K562 (cell line): ENCODE measurements around the gene PSD2. TPM values are rescaled to one million over a fixed set of nuclear protein-coding genes. Genes with fewer than 3 reads are reported as not detected.

Source experiments
- ATAC-seq: fragments of 200-7000 bp; cut with Tn5 transposase; 3 replicates; pipeline ENCODE4 v1.9.1; 2020; ENCODE audit warnings: moderate library complexity
- BruUV-seq: library from RNA; stranded (reverse); fragments of 400-500 nt; replicated peaks from 2 replicates; lab custom pipeline; 2021; lab: Mats Ljungman, UMichigan
- CTCF ChIA-PET: fragments of 300-600 bp; formaldehyde crosslinking; extraction: SDS; loops from one replicate; lab custom pipeline; 2021; ENCODE audit warnings: low intra/inter-chr PET ratio; lab: Yijun Ruan, JAX
- POLR2A ChIA-PET: fragments of 300-600, 350-650 bp; sonication (Branson Sonifier 250); formaldehyde crosslinking; extraction: SDS; loops from one replicate; lab custom pipeline; 2021; ENCODE audit warnings: antibody characterized with exemption, inconsistent platforms; lab: Yijun Ruan, JAX
- DNase-seq, 4 experiments: peaks; one replicate each; pipeline versions ENCODE4 v3.0.0 to v3.0.0-alpha.2; 2011 to 2018; ENCODE audit warnings: low spot score in 3 of 4, mixed read lengths in 3 of 4; ENCODE audit errors: extremely low read depth in 1 of 4
- FAIRE-seq: peaks from 2 replicates; lab custom pipeline; 2011; peaks lifted over from hg19 to GRCh38; lab: Jason Lieb, UNC
- H2AFZ ChIP-seq: 2 replicates; pipeline ENCODE4 v1.6.0; 2011; ENCODE audit warnings: low read depth, low read length, control low read depth, inconsistent platforms
- H3K27ac ChIP-seq: fragments of 200-600 bp; 3 replicates; pipeline ENCODE4 v1.8.0; 2011; ENCODE audit warnings: low read depth, mild to moderate bottlenecking, control low read depth, inconsistent platforms, low read length, moderate library complexity, mixed read lengths; ENCODE audit errors: extremely low read depth
- H3K27me3 ChIP-seq, 2 experiments: fragments of 300-600 bp in 1 of 2; 2 replicates in 1 of 2; 3 replicates in 1 of 2; pipeline versions ENCODE4 v1.6.0 to v1.8.0; 2011; ENCODE audit warnings: inconsistent platforms in 2 of 2, low read length in 2 of 2, mild to moderate bottlenecking in 1 of 2, mixed read lengths in 1 of 2, moderate library complexity in 1 of 2; ENCODE audit not compliant: control insufficient read depth in 2 of 2, insufficient read depth in 2 of 2
- H3K36me3 ChIP-seq: fragments of 300-600 bp; 3 replicates; pipeline ENCODE4 v1.8.0; 2011; ENCODE audit warnings: mild to moderate bottlenecking, low read length, inconsistent platforms; ENCODE audit not compliant: control insufficient read depth, insufficient read depth
- H3K4me1 ChIP-seq, 2 experiments: fragments of 200-600 bp in 1 of 2; replicated peaks in 1 of 2; 2 replicates in 1 of 2; 3 replicates in 1 of 2; pipeline versions ENCODE4 v1.5.1 to v1.8.0; 2011; ENCODE audit warnings: inconsistent platforms in 2 of 2, low read length in 2 of 2, mild to moderate bottlenecking in 1 of 2, mixed read lengths in 1 of 2, moderate library complexity in 1 of 2; ENCODE audit not compliant: control insufficient read depth in 2 of 2, insufficient read depth in 2 of 2
- H3K4me2 ChIP-seq: 2 replicates; pipeline ENCODE4 v1.6.1; 2011; ENCODE audit warnings: low read length, control low read depth, inconsistent platforms, mixed read lengths; ENCODE audit not compliant: insufficient read depth
- H3K4me3 ChIP-seq: fragments of 200-600 bp; sonication (generic), shearing (Covaris generic); 2 replicates; pipeline ENCODE4 v1.5.1; 2016; ENCODE audit warnings: control low read depth, inconsistent platforms
- H3K79me2 ChIP-seq: fragments of 200-600 bp; 3 replicates; pipeline ENCODE4 v1.8.0; 2011; ENCODE audit warnings: low read length, inconsistent platforms; ENCODE audit not compliant: control insufficient read depth, insufficient read depth
- H3K9ac ChIP-seq, 2 experiments: 2 replicates each; pipeline versions ENCODE4 v1.6.0 to v1.6.1; 2011; ENCODE audit warnings: low read depth in 2 of 2, low read length in 2 of 2, control low read depth in 1 of 2, inconsistent platforms in 1 of 2, mild to moderate bottlenecking in 1 of 2, mixed read lengths in 1 of 2; ENCODE audit not compliant: insufficient read depth in 1 of 2
- H3K9me1 ChIP-seq: one replicate; pipeline ENCODE4 v1.6.0; 2011; ENCODE audit warnings: inconsistent platforms, mild to moderate bottlenecking, low read length, moderate library complexity; ENCODE audit not compliant: control insufficient read depth, insufficient read depth
- H3K9me3 ChIP-seq: replicated peaks from 2 replicates; pipeline ENCODE4 v1.5.1; 2011; ENCODE audit warnings: low read depth, low read length, inconsistent platforms; ENCODE audit not compliant: control insufficient read depth, insufficient read depth
- H4K20me1 ChIP-seq: replicated peaks from 2 replicates; pipeline ENCODE4 v1.6.1; 2011; ENCODE audit warnings: low read length, inconsistent platforms, mixed read lengths; ENCODE audit not compliant: control insufficient read depth, insufficient read depth
- ARID3B ChIP-seq: fragments of 250-450 bp; sonication (Bioruptor Pico); IDR thresholded peaks from 2 replicates; pipeline ENCODE4 v1.4.0; 2020; ENCODE audit warnings: borderline replicate concordance
- CREBBP ChIP-seq: IDR thresholded peaks from one replicate; pipeline ENCODE4 v1.6.1; 2012; ENCODE audit warnings: low read depth, mild to moderate bottlenecking, control low read depth, inconsistent platforms, low read length
- ELF1 ChIP-seq: fragments of 200-800 bp; sonication (Bioruptor generic); IDR thresholded peaks from 2 replicates; pipeline ENCODE4 v1.6.1; 2016; ENCODE audit warnings: missing genetic modification characterization, missing compliant biosample characterization
- HMGN3 ChIP-seq: IDR thresholded peaks from 2 replicates; pipeline ENCODE4 v1.6.1; 2011; ENCODE audit warnings: borderline replicate concordance, low read depth, mild to moderate bottlenecking, mixed read lengths, low read length; ENCODE audit not compliant: insufficient read length; ENCODE audit errors: extremely low read depth
- NR2F6 ChIP-seq: fragments of 450-650 bp; formaldehyde crosslinking; IDR thresholded peaks from 2 replicates; pipeline ENCODE4 v1.4.0; 2020; ENCODE audit warnings: mild to moderate bottlenecking
- PATZ1 ChIP-seq: fragments of 250-450 bp; sonication (Bioruptor Pico); IDR thresholded peaks from 2 replicates; pipeline ENCODE4 v1.5.0; 2020; ENCODE audit warnings: mild to moderate bottlenecking, borderline replicate concordance
- PPARD ChIP-seq: fragments of 250-450 bp; sonication (Bioruptor Pico); IDR thresholded peaks from 2 replicates; pipeline ENCODE4 v1.8.0; 2022; ENCODE audit warnings: inconsistent platforms, mild to moderate bottlenecking, moderate library complexity
- RFX1 ChIP-seq: fragments of 450-650 bp; IDR thresholded peaks from 2 replicates; pipeline ENCODE4 v1.6.1; 2016; ENCODE audit warnings: mild to moderate bottlenecking, moderate library complexity
- RNF2 ChIP-seq: sonication (generic); IDR thresholded peaks from 2 replicates; pipeline ENCODE4 v1.6.1; 2016
- SRSF1 ChIP-seq: fragments of 200-400 bp; formaldehyde crosslinking; IDR thresholded peaks from 2 replicates; pipeline ENCODE4 v1.6.1; 2017; ENCODE audit warnings: mild to moderate bottlenecking, low read depth, low read length, moderate library complexity
- ZNF561 ChIP-seq: fragments of 450-650 bp; formaldehyde crosslinking; conservative IDR thresholded peaks from 2 replicates; pipeline ENCODE4 v1.4.0; 2020; ENCODE audit warnings: mild to moderate bottlenecking, moderate library complexity
- WGBS: fragments of 100-300 bp; shearing (Covaris generic); methylation state at CpG from one replicate; pipeline ENCODE4 v1.1.6; 2016; ENCODE audit warnings: low coverage, mixed read lengths; ENCODE audit not compliant: insufficient coverage; ENCODE audit errors: missing lambda C conversion rate; 5-methylcytosine and 5-hydroxymethylcytosine counted together
- in situ Hi-C: fragments of 300-500 bp; cut with MboI; formaldehyde crosslinking; loops from 4 replicates; pipeline ENCODE4 v1.15.0; 2018; ENCODE audit warnings: inconsistent platforms, mixed read lengths
- intact Hi-C: fragments of 100-400 bp; cut with micrococcal nuclease; formaldehyde crosslinking; loops from 2 replicates; pipeline ENCODE4 v1.14.2; 2022
- polyA plus RNA-seq, 8 experiments: library from polyadenylated mRNA; depleted of rRNA in 4 of 8; stranded (reverse) in 5 of 8; unstranded in 3 of 8; fragments of >200 nt; fragmentation: Nextera tagmentation in 2 of 8; fragmentation: Illumina TruSeq in 1 of 8; extraction: Ambion mirVana in 2 of 8; extraction: Trizol in 1 of 8; gene quantifications; 2 replicates each; pipeline versions ENCODE4 v1.2.1 to v1.2.3, GENCODE V29; 2011 to 2014; ENCODE audit warnings: inconsistent platforms in 1 of 8, missing spikeins in 1 of 8
- total RNA-seq, 7 experiments: library from RNA; depleted of rRNA in 6 of 7; stranded (reverse); fragments of >200 nt in 6 of 7; fragmentation: Illumina TruSeq in 2 of 7; extraction: Trizol in 2 of 7; gene quantifications; 2 replicates each; pipeline versions ENCODE4 v1.2.1 to v1.2.3, GENCODE V29; 2011 to 2021; ENCODE audit warnings: low replicate concordance in 1 of 7

Gene PSD2
- total and polyA plus RNA-seq, 9 of the 15 experiments (the other 6 are each of a cell fraction or from before 2014, with no cell fraction given): 0.01 to 0.09 (median 0.04) TPM; not detected in 4

DNA sequence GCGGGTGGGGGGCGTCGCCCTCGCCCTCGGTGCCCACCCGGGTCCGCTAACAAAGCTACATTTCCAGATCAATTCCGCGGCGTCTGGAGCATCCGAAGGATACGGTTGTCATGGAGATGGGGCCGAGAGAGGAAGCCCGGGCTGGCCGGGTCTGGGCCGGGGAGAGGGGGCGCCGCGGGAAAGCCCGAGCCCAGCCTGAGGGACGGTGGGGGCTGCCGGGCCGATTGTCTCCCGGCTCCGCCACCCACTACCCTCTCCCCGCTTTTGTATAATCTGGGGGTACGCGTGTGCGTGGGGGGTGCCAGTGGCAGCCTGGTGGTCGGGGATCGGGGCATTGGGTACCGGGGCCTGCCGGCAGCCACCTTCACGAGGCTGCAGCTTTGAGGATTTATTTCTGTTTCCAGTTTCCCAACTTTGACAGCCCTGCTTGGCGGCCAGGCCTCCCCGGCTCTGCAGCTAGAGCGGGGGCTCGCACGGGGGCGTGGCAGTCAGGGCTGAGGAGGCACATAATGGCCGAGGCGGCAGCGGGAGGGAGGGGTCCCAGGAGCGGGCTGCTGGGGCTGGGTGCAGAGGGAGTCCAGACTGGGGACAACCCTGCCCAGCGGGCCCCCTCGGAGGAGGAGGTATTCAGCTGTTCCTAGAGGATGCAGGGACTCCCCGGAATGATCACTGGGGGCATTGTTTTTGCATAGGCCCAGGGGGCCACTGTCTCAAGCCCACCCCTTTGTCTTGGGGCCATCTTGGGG is 626 bp downstream of the PSD2 start:
- no peaks in the 10 kb centered on the region for H3K9me1 ChIP-seq
- H3K9ac ChIP-seq: no peak overlapping the region
- POLR2A ChIA-PET: interaction anchor here (0.7 to 1.2 kb wide), 3 partner anchors 11 to 160 kb away, joined by 3 to 4 read pairs (median 4); no protein-coding TSS in a partner anchor
- H4K20me1 ChIP-seq: peaks cover 11% of the 10 kb centered on the region; the same call in 1 of the 2 replicates
- no peak for ATAC-seq
- H3K27me3 ChIP-seq: peaks cover 26 to 64% of the 10 kb centered on the region in 2 experiments; a peak in 4 of 5 replicates
- no peak overlapping the region for H3K4me3 ChIP-seq
- intact Hi-C loops: no loop called here
- no peak overlapping the region for H3K4me2 ChIP-seq
- TF ChIP-seq RNF2: no peak
- peak; percentile 55; the same call in 1 of the 2 replicates for TF ChIP-seq RFX1
- TF ChIP-seq, all 486 proteins: peak for 1
- no TSS peak for BruUV-seq
- H3K4me1 ChIP-seq: peaks cover 0 to 16% of the 10 kb centered on the region in 2 experiments; a peak in 2 of 5 replicates
- no peaks in the 10 kb centered on the region for H3K9me3 ChIP-seq
- FAIRE-seq (no peak), DNase-seq (no peak)
- in situ Hi-C loops: no loop called here
- no peaks in the 10 kb centered on the region for H3K79me2 ChIP-seq
- CTCF ChIA-PET: interaction anchor here (0.6 kb wide), 1 partner anchor 50 kb away, joined by 4 read pairs; no protein-coding TSS in a partner anchor
- H3K36me3 ChIP-seq: no peaks in the 10 kb centered on the region
- WGBS: 12% methylated on average over 16 of the region's 47 CpGs
- H2AFZ ChIP-seq: no peak overlapping the region
- no peak overlapping the region for H3K27ac ChIP-seq

DNA sequence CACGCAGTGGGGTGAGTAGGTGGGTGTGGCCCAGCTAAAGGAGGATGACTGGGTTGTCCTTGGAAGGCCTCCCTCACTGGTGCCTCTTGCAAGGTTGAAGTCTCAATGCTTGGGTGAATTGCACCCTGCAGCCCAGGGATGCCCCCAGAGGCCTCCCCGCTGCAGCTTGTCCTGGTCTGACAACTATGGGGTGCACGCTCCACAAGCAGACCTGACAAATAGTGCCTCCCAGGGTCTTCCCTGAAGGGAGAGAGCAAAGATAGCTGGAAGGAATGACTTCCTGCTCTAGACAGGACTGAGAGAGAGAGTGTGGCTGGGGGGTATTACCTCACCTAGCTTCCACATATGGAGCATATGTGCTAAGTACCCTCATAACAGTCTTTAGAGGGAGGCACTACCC is 1.7 kb downstream of the PSD2 start:
- POLR2A ChIA-PET: interaction anchor here (0.6 to 1.1 kb wide), 2 partner anchors 9 to 172 kb away, joined by 5 to 6 read pairs; no protein-coding TSS in a partner anchor
- Histone ChIP-seq H3K79me2 (no peaks in the 10 kb centered on the region), H3K27me3 (peaks cover 26 to 73% of the 10 kb centered on the region in 2 experiments; a peak in 4 of 5 replicates), H3K4me1 (peaks cover 0 to 16% of the 10 kb centered on the region in 2 experiments; a peak in 2 of 5 replicates), H3K9me1 (no peaks in the 10 kb centered on the region), H3K9me3 (no peaks in the 10 kb centered on the region), H3K36me3 (no peaks in the 10 kb centered on the region), H3K4me3 (no peak overlapping the region), H3K9ac (no peak overlapping the region), H3K4me2 (no peak overlapping the region), H4K20me1 (peaks cover 14% of the 10 kb centered on the region; the same call in 1 of the 2 replicates), H3K27ac (no peak overlapping the region), H2AFZ (no peak overlapping the region)
- WGBS: 0% methylated on average over 3 of the region's 3 CpGs
- intact Hi-C loops: no loop called here
- DNase-seq (no peak), ATAC-seq (no peak), FAIRE-seq (no peak)
- BruUV-seq: no TSS peak
- in situ Hi-C loops: no loop called here
- CTCF ChIA-PET: no interaction called here
- TF ChIP-seq PPARD (CRISPR knock-in tag): no peak
- TF ChIP-seq CREBBP: no peak
- no peak for TF ChIP-seq NR2F6
- no peak for TF ChIP-seq HMGN3
- no peak for TF ChIP-seq ELF1
- no peak for TF ChIP-seq ARID3B (CRISPR knock-in tag)
- TF ChIP-seq ZNF561 (CRISPR knock-in tag): no peak
- no peak for TF ChIP-seq PATZ1 (CRISPR knock-in tag)
- no peak for TF ChIP-seq SRSF1
